H54 (cell line): ENCODE measurements around the gene F10.
"Not testable (repeated sequence)": the region's sequence is repeated elsewhere in the genome, so short reads cannot be mapped to it uniquely, and the experiment has no call there.

Experiments used
- DNase-seq: peaks from one replicate; pipeline ENCODE4 v3.0.0; 2011; ENCODE audit warnings: low spot score, mixed read lengths; ENCODE audit not compliant: insufficient read length
- FAIRE-seq: peaks from 3 replicates; lab custom pipeline; 2011; peaks lifted over from hg19 to GRCh38; lab: Jason Lieb, UNC
- POLR2A ChIP-seq: IDR thresholded peaks from 2 replicates; pipeline ENCODE4 v1.6.1; 2011; ENCODE audit warnings: low read depth, mild to moderate bottlenecking, low read length

Gene F10

GRCh38 chr13:113090806-113091205 lies 31.8 kb upstream of the F10 start:
- no peak for TF ChIP-seq POLR2A
- FAIRE-seq (no peak), DNase-seq (no peak)

- no peak for TF ChIP-seq POLR2A
- no peak for DNase-seq
These were observed 31.3 kb upstream of the F10 start for GRCh38 chr13:113091211-113091771.

GRCh38 chr13:113091891-113092775 lies 30.5 kb upstream of the F10 start:
- DNase-seq (no peak), FAIRE-seq (no peak)
- no peak for TF ChIP-seq POLR2A

More at GRCh38 chr13:113091211-113091771, 31.3 kb upstream of the F10 start:
- no peak for FAIRE-seq

GRCh38 chr13:113092776-113093579 lies 29.6 kb upstream of the F10 start:
- DNase-seq (no peak), FAIRE-seq (no peak)

GRCh38 chr13:113093580-113094409 lies 28.8 kb upstream of the F10 start:
- no peak for TF ChIP-seq POLR2A
- FAIRE-seq (no peak), DNase-seq (no peak)

More at GRCh38 chr13:113092776-113093579, 29.6 kb upstream of the F10 start:
- TF ChIP-seq POLR2A = no peak

- FAIRE-seq = no peak
- DNase-seq = no peak
- no peak for TF ChIP-seq POLR2A
These were observed 28.2 kb upstream of the F10 start for GRCh38 chr13:113094410-113094800.

GRCh38 chr13:113095146-113096051 lies 27.2 kb upstream of the F10 start:
- no peak for TF ChIP-seq POLR2A
- DNase-seq (no peak), FAIRE-seq (no peak)

- TF ChIP-seq POLR2A = no peak
- FAIRE-seq (no peak), DNase-seq (no peak)
These were observed 26.4 kb upstream of the F10 start for GRCh38 chr13:113096052-113096744.

- no peak for TF ChIP-seq POLR2A
- FAIRE-seq (no peak), DNase-seq (no peak)
These were observed 25.8 kb upstream of the F10 start for GRCh38 chr13:113096745-113097305.

GRCh38 chr13:113097651-113098050 lies 24.9 kb upstream of the F10 start:
- FAIRE-seq (no peak), DNase-seq (no peak)
- TF ChIP-seq POLR2A = no peak

- no peak for TF ChIP-seq POLR2A
- DNase-seq (no peak), FAIRE-seq (no peak)
These were observed 24.4 kb upstream of the F10 start for GRCh38 chr13:113098162-113098732.

GRCh38 chr13:113099142-113099541 lies 23.5 kb upstream of the F10 start:
- TF ChIP-seq POLR2A = no peak
- FAIRE-seq (no peak), DNase-seq (no peak)

- FAIRE-seq, DNase-seq: not testable (repeated sequence)
These were observed 20.3 kb upstream of the F10 start for GRCh38 chr13:113102302-113102701.
